Iris pigment epithelial cell (primary cell): ENCODE measurements around the gene ZC3H18.
"Not testable (repeated sequence)": the region's sequence is repeated elsewhere in the genome, so short reads cannot be mapped to it uniquely, and the experiment has no call there.

Experiments used
- DNase-seq: peaks from one replicate; pipeline ENCODE4 v3.0.0-alpha.2; 2011; ENCODE audit warnings: low read depth

The ZC3H18 gene

GRCh38 chr16:88654363-88655052 lies 84.3 kb downstream of the ZC3H18 start:
- DNase-seq: no peak

GRCh38 chr16:88655053-88655732 lies 85.0 kb downstream of the ZC3H18 start:
- DNase-seq: no peak

GRCh38 chr16:88655733-88656281 lies 85.6 kb downstream of the ZC3H18 start:
- no peak for DNase-seq

- DNase-seq: no peak
Measured at GRCh38 chr16:88656291-88656980, 86.2 kb downstream of the ZC3H18 start.

GRCh38 chr16:88657371-88657770 lies 87.2 kb downstream of the ZC3H18 start:
- DNase-seq: no peak

- DNase-seq: no peak
Measured at GRCh38 chr16:88658714-88659113, 88.5 kb downstream of the ZC3H18 start.

GRCh38 chr16:88659160-88659559 lies 89.0 kb downstream of the ZC3H18 start:
- no peak for DNase-seq

- DNase-seq: no peak
Measured at GRCh38 chr16:88661468-88661867, 91.3 kb downstream of the ZC3H18 start.

GRCh38 chr16:88662222-88662842 lies 92.1 kb downstream of the ZC3H18 start:
- DNase-seq: no peak

GRCh38 chr16:88662843-88663606 lies 92.8 kb downstream of the ZC3H18 start, which contains the start of gene MVD:
Gene MVD, minus strand, starts transcription at chr16:88663091. Its CDS starts 11 bp downstream, at chr16:88663080.
- DNase-seq: peak; percentile 98

- no peak for DNase-seq
Measured at GRCh38 chr16:88665148-88665547, 94.9 kb downstream of the ZC3H18 start.

GRCh38 chr16:88665570-88665969 lies 95.4 kb downstream of the ZC3H18 start:
- DNase-seq: no peak

- peak; percentile 34 for DNase-seq
Measured at GRCh38 chr16:88667461-88667860, 97.3 kb downstream of the ZC3H18 start.

GRCh38 chr16:88669493-88669892 lies 99.3 kb downstream of the ZC3H18 start:
- DNase-seq: not testable (repeated sequence)

- no peak for DNase-seq
Measured at GRCh38 chr16:88669980-88670379, 99.8 kb downstream of the ZC3H18 start.

GRCh38 chr16:88671806-88672205 lies 101.6 kb downstream of the ZC3H18 start:
- DNase-seq: no peak

GRCh38 chr16:88672776-88673175 lies 102.6 kb downstream of the ZC3H18 start:
- DNase-seq: no peak

GRCh38 chr16:88673716-88674379 lies 103.6 kb downstream of the ZC3H18 start:
- DNase-seq: no peak

- DNase-seq: no peak
Measured at GRCh38 chr16:88676502-88677242, 106.5 kb downstream of the ZC3H18 start.

GRCh38 chr16:88677721-88678120 lies 107.5 kb downstream of the ZC3H18 start:
- no peak for DNase-seq
